Stimulated activated CD8-positive, alpha-beta memory T cell treated with anti-CD3 and anti-CD28 coated beads, Interleukin-2, amount 100 ng/mL, for 48 hours (primary cell): Measurements from ENCODE around the gene S100PBP.
"Not testable (repeated sequence)": the region's sequence is repeated elsewhere in the genome, so short reads cannot be mapped to it uniquely, and the experiment has no call there.

Source experiments
- DNase-seq, 2 donors: peaks; one replicate each; pipeline ENCODE4 v3.0.0-alpha.2; 2020; ENCODE audit warnings: low read depth in 2 of 2

The S100PBP gene

DNA sequence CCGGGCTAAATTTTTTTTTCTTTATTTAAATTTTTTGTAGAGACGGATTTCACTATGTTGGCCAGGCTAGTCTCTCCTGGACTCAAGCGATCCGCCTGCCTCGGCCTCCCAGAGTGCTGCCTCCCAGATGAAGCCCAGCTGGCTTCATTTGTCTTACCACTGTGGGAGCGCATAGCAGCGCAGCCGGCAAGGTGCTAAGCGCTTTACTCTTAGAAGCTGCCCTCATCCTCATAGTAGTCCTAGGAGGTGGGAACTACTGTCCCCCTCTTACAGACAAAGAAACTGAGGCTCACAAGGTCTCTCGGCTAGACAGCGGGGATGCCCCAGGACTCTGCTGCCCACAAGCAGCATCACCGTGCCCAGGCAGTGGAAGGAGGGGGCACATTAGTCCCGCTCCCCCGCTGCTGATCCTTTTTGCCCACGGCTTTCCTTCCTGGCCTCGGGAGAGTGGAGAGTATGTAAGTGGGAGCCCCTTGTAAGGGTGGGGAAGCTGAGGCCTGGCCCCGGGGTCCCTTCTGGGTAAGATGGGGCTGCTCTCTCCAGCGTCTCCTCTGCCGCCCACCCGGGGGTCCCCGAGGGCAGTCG lies 83.0 kb downstream of the S100PBP start:
- DNase-seq: no peak

DNA sequence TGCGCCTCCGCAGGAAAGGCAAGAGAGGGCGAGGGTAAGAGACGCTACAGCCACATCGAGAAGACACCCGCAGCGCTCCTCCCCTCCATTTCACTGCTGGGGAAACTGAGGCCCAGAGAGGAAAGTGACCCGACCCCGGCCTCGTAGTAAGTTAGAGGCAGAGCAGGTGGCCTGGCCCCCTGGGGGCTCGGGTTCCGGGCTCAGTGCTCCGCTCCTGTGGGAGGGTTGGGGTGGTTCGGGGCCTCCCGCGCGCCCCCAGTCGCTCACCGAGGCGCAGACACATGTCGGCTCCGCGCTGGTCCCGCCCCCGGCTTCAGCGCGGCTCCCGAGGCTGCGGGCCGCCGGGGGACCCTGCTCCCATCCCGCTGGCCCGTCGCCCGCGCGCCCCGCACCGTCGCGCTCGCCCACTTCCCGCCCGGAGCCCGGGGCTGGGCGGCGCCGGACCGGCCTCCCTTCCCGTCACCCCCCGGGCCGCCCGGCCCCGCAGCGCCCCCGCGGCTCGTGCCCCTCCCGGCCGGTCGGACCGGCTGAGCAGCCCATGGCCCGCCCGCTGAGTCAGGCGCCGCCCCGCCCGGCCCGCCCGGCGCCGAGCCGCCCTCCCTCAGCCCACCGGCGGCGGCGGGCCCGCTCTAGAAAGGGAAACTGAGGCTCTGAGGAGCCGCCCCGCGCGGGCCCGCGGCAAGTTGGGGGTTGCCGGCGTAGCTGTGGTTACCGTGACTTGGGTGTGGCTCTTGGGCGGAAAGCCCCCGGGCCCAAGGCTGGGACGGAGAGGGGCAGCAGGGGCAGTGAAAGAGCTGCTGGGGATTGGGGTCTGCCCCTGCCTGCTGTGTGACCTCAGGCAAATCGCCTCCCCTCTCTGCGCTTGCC lies 83.7 kb downstream of the S100PBP start, which contains the start of gene TMEM54:
TMEM54 (minus strand) TSS at position 434 of the 867 bp plus-strand sequence; CDS start at position 283, 151 bp downstream.
- DNase-seq: no peak

DNA sequence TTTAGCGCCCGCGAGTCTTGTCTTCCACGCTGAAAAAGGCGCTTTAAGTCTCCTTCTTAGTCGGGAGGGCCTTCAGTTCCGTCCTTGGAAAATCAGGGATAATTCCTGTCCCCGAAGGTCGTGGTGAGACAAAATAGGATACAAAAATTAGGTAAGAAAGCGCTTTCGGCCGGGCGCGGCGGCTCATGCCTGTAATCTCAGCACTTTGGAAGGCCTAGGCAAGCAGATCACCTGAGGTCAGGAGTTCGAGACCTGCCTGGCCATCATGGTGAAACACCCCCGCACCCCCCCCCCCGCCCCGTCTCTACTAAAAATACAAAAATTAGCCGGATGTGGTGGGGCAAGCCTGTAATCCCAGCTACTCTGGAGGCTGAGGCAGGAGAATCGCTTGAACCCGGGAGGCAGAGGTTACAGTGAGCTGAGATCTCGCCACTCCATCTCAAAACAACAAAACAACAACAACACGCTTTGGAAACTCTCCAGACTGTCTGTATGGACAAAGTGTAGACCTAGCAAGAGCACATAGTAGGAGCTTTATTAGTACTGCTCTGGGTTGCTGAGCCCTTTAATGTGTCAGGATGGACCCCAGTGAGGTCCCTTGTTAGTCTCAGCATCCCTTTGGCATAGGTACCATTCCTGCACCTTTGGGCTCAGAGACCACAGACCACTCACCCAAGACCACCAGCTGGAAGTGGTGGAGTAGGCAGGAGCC lies 84.5 kb downstream of the S100PBP start:
- DNase-seq: no peak

DNA sequence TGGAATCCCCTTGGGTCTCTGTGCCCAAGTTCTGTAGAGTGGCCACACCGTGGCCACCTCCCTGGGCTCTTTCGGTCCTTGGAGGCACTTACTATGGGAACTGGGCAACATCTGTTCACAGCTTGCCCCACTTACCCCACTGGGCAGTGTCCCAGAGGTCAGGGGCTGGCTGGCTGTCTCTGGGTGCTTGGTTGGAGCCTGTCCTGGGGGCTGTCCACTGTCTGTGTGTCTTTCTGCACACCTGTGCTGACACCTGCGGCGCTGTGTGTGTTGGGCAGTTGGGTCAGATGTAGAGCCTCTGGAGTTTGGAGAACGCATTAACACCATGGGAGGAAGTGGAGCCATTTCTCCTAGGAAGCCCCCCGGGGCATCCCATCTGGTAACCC lies 85.1 kb downstream of the S100PBP start:
- DNase-seq: no peak

DNA sequence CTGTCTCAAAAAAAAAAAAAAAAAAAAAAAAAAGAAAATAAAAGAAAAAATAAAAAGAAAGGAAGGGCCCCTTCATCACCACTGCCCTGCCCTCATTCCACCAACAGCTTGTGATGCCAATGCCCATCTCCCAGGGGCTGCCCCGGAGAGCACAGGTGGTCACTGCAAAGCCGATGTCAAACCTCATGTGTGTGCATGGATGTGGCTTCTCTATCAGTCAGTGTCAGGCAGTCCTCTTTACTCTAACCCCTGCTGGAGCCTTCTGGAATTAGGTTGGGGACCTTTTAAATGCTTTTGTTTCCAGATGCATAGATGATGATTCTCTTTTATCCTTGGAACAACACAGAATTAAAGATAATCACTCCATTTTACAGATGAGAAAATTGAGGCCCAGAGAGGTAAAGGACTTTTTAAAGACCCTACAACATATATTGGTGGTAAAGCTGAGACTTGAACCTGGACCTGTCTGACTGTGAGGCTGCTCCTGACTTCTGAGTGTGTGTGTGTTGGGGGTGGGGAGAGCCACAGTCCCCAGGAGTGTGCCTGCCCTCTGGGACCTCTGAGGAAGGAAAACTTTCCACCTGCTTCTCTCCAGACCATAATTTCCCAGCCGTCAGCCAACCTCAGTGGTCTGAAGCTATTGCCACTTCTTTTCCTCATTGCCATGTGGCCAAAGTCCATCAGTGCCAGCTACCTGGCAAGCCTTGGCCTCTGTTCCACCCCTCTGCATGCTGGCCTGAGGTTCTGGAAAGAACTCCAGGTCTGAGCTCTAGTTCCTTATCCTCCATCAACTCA lies 86.7 kb downstream of the S100PBP start:
- no peak for DNase-seq

DNA sequence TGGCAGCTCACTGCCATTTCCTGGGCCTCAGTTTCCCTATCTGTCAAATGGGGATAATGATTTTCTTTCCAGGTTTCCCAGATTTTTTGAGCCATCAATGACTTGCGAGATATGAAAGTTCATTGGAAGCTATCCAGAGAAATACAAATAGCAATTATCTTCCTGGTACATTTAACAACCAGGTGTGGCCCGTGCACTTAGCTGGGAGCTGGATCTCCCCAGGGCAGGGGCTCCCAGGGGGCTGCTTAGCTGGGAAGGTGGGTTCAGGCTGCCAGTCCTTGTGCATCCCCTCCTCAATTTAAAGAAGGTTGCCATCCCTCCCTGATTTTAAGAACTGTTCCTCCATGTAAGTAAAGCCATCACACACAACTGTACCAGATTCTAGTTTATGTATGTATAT lies 87.3 kb downstream of the S100PBP start:
- DNase-seq: no peak

DNA sequence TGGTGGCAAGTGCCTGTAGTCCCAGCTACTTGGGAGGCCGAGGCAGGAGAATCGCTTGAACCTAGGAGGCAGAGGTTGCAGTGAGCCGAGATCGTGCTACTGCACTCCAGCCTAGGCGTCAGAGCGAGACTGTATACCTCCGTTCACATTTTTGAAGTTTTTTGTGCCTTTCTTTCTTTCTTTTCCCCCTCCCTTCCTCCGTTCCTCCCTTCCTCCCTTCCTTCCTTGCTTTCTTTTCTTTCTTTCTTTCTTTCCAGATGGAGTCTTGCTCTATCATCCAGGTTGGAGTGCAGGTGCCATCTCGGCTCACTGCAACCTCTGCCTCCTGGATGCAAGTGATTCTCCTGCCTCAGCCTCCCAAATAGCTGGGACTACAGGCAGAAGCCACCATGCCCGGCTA lies 88.1 kb downstream of the S100PBP start:
- DNase-seq: not testable (repeated sequence)

DNA sequence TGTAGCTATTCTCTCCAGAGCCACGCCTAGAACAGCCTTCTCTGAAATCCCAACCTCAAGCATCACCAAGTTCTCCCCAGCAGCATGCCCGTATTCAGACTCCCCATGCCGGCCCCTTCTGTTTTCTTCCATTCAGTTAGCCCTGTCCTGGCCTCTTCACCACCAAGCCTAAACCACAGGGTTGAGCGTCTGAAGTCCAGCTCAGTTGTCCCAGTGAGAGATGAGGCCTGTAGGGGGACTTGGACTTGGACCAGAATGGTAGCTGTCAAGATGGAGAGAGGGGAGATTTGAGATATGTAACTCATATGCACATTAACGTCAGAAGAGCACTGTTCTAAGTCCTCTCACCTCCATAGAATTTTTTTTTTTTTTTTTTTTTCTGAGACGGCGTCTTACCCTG lies 89.2 kb downstream of the S100PBP start:
- no peak for DNase-seq

DNA sequence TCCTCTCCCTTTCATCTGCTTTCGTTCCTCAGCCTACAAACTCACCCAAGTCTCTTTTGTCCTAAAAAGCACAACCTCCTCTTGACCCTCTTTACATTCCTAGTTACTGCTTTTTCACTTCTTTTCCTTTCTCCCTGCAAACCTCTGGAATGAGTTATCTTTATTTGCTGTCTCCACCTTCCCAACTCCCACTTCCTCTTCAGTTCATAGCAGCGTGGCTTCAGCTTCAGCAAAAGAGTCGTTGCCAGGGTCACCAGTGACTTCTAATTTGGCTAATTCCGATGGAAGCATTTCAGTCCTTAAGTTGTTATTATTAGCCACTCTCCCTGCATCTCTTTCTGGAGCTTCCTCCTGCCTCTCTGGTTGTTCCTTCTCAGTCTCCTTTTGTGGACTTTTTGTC lies 90.0 kb downstream of the S100PBP start:
- DNase-seq: no peak
